Transverse colon (tissue), 4 donors: ENCODE data around the gene IL13. TPM values are rescaled to one million over a fixed set of nuclear protein-coding genes. Genes with fewer than 3 reads are reported as not detected.

ENCODE experiments used
- DNase-seq: peaks from one replicate; pipeline ENCODE4 v3.0.0-alpha.2; 2019
- H3K27ac ChIP-seq, 4 donors: fragments of 200-600 bp; sonication (generic); 2 replicates each; pipeline ENCODE4 v1.5.1; 2016 to 2018; ENCODE audit warnings: inconsistent platforms in 4 of 4
- H3K27me3 ChIP-seq: fragments of 200-600 bp; sonication (generic); 2 replicates; pipeline ENCODE4 v1.5.1; 2017; ENCODE audit warnings: inconsistent platforms
- H3K36me3 ChIP-seq, 4 donors: fragments of 200-600 bp; sonication (generic); 2 replicates each; pipeline ENCODE4 v1.5.1; 2017 to 2019; ENCODE audit warnings: inconsistent platforms in 4 of 4
- H3K4me1 ChIP-seq, 4 donors: fragments of 200-600 bp; sonication (generic); 2 replicates each; pipeline ENCODE4 v1.5.1; 2017 to 2020; ENCODE audit warnings: inconsistent platforms in 4 of 4
- H3K4me3 ChIP-seq, 4 donors: fragments of 200-600 bp; sonication (generic); 1 replicate in 1 of 4; 2 replicates in 3 of 4; pipeline versions ENCODE4 v1.5.1 to v1.6.1; 2017 to 2019; ENCODE audit warnings: inconsistent platforms in 4 of 4
- H3K9me3 ChIP-seq, 2 donors: fragments of 200-600 bp; sonication (generic); 2 replicates each; pipeline ENCODE4 v1.5.1; 2017 to 2019; ENCODE audit warnings: inconsistent platforms in 2 of 2
- EP300 ChIP-seq: sonication (generic); formaldehyde crosslinking; IDR thresholded peaks from one replicate; pipeline ENCODE4 v1.6.1; 2017; ENCODE audit warnings: antibody characterized with exemption, low read depth
- POLR2A ChIP-seq: fragments of 450-650 bp; IDR thresholded peaks from one replicate; pipeline ENCODE4 v1.6.1; 2016; ENCODE audit warnings: antibody characterized with exemption, mild to moderate bottlenecking, moderate library complexity
- POLR2AphosphoS5 ChIP-seq, 3 donors: sonication (generic); formaldehyde crosslinking; IDR thresholded peaks; one replicate each; pipeline ENCODE4 v1.6.1; 2016; ENCODE audit warnings: antibody characterized with exemption in 3 of 3
- WGBS, 2 donors: methylation state at CpG; one replicate each; pipeline ENCODE4 v1.1.5; 2018; ENCODE audit warnings: low coverage in 1 of 2; 5-methylcytosine and 5-hydroxymethylcytosine counted together
- in situ Hi-C, 4 donors: fragments of 200-750 bp; cut with MboI; loops; one replicate each; pipeline versions ENCODE4 v1.15.0 to v1.15.1; 2017; ENCODE audit warnings: low sequenced_read_pairs in 3 of 4, low pct_ligation_motif_present in 1 of 4, low pct_unique_long_range_greater_than_20kb in 1 of 4
- intact Hi-C: fragments of 100-400 bp; cut with DNase I; formaldehyde crosslinking; loops from one replicate; pipeline ENCODE4 v1.15.1; 2023; ENCODE audit warnings: low total_unique reads
- total RNA-seq, 4 donors: library from RNA; depleted of rRNA; stranded (reverse); fragments of >200 nt; gene quantifications; one replicate each; pipeline ENCODE4 v1.1.0, GENCODE V29; 2016
- TF ChIP-seq, protein P1 (sequence below), 5 experiments: fragments of 200-600 bp in 3 of 5; fragments of 450-650 bp in 2 of 5; sonication (generic) in 3 of 5; IDR thresholded peaks; 1 replicate in 2 of 5; 2 replicates in 3 of 5; pipeline ENCODE4 v1.5.1; 2016 to 2017; ENCODE audit warnings: antibody characterized with exemption in 5 of 5, inconsistent platforms in 3 of 5, mild to moderate bottlenecking in 2 of 5, moderate library complexity in 1 of 5

The IL13 gene
- total RNA-seq, 4 donors from 2014 or later = not detected

DNA sequence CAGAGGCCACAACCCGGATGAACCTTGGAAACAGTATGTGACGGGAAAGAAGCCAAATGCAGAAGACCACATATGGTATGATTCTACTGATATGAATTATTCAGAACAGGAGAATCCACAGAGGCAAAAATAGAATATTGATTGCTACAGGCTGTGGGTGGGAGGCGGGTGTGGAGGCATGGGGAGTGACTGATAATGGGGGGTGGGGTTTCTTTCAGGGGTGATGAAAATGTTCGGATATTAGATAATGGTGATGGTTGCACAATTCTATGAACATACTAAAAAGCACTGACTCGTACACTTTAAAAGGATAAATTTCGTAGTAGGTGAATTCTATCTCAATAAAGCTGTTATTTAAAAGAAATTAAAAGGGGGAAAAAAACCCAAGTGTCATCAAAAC, 26.5 kb downstream of the IL13 start:
- in situ Hi-C loops (no loop called here), intact Hi-C loops (no loop called here)
- TF ChIP-seq, protein P1, sequence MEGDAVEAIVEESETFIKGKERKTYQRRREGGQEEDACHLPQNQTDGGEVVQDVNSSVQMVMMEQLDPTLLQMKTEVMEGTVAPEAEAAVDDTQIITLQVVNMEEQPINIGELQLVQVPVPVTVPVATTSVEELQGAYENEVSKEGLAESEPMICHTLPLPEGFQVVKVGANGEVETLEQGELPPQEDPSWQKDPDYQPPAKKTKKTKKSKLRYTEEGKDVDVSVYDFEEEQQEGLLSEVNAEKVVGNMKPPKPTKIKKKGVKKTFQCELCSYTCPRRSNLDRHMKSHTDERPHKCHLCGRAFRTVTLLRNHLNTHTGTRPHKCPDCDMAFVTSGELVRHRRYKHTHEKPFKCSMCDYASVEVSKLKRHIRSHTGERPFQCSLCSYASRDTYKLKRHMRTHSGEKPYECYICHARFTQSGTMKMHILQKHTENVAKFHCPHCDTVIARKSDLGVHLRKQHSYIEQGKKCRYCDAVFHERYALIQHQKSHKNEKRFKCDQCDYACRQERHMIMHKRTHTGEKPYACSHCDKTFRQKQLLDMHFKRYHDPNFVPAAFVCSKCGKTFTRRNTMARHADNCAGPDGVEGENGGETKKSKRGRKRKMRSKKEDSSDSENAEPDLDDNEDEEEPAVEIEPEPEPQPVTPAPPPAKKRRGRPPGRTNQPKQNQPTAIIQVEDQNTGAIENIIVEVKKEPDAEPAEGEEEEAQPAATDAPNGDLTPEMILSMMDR (IDR thresholded peaks at IDR 0.05) = no peak
- TF ChIP-seq EP300 (no peak), POLR2AphosphoS5 (IDR thresholded peaks at IDR 0.05) (no peak), POLR2A (no peak)
- DNase-seq = no peak
- no peaks in the 10 kb centered on the region for H3K27me3 ChIP-seq
- H3K4me1 ChIP-seq = no peaks in the 10 kb centered on the region
- WGBS, 2 donors = 85 to 91% methylated on average over 6 of the region's 6 CpGs
- no peak overlapping the region for H3K4me3 ChIP-seq
- no peaks in the 10 kb centered on the region for H3K9me3 ChIP-seq
- H3K27ac ChIP-seq = no peak overlapping the region
- H3K36me3 ChIP-seq = no peaks in the 10 kb centered on the region

DNA sequence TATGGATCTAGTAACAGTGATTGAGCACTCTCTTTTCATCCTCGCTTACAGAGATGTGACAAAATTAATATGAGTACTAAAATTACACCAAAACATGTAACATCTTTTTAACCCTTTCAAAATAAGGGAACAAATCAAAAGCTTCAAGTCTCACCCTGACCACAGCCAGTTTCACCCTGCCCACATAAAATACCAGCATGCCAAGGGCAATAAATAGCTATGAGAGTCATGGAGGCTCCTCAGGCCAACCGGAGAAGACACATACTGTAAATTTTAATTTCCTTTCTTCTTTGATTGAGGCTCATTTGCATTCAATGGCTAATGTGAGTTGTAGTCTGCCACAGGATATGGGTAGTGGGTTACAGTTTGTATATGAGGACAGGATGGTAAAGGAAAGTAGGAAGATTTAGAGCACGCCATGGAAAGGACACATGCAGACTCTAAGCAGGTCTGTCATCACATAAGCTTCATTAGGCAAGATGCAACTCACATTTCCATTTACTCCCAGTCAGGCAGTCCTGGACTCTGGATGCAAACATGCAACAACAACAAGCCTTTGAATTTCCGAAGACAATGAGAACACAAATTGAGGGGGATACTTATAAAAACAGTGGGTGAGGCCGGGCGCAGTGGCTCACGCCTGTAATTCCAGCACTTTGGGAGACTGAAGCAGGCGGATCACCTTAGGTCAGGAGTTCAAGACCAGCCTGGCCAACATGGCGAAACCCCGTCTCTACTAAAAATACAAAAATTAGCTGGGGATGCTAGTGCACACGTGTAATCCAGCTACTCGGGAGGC, 27.1 kb downstream of the IL13 start:
- Histone ChIP-seq H3K9me3 (no peaks in the 10 kb centered on the region), H3K27ac (no peak overlapping the region), H3K27me3 (no peaks in the 10 kb centered on the region), H3K4me1 (no peaks in the 10 kb centered on the region), H3K4me3 (no peak overlapping the region), H3K36me3 (no peaks in the 10 kb centered on the region)
- in situ Hi-C loops (no loop called here), intact Hi-C loops (no loop called here)
- DNase-seq = no peak
- TF ChIP-seq, protein P1 (IDR thresholded peaks at IDR 0.05) = no peak
- TF ChIP-seq EP300 = no peak
- TF ChIP-seq POLR2AphosphoS5 (IDR thresholded peaks at IDR 0.05) = no peak
- TF ChIP-seq POLR2A = no peak
- WGBS, 2 donors = 74 to 90% methylated on average over 5 to 12 of the region's 12 CpGs

DNA sequence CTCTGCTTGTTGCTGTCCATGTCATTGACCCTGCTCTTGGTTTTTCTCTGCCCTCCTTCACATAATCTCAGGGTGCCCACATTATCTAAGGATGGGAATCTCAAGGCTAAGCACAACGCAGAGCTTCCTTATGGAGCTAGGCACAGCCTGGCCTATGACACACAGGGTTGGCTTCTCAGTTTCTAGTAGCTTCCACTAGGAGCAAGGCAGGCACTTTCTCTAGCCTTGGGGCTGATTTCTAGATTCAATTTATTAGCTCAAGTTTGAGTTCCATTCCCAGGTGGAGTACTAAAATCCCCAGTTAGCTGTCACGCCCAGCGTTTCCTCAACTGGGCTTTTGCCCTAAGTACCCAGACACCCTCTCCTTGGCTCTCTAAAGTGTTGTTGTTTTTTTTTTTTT, 28.2 kb downstream of the IL13 start:
- no peak overlapping the region for H3K27ac ChIP-seq
- no peak overlapping the region for H3K4me3 ChIP-seq
- H3K9me3 ChIP-seq = no peaks in the 10 kb centered on the region
- no peaks in the 10 kb centered on the region for H3K27me3 ChIP-seq
- in situ Hi-C loops (no loop called here), intact Hi-C loops (no loop called here)
- 90 to 100% methylated on average over 3 of the region's 3 CpGs for WGBS, 2 donors
- no peaks in the 10 kb centered on the region for H3K36me3 ChIP-seq
- no peak for DNase-seq
- H3K4me1 ChIP-seq = no peaks in the 10 kb centered on the region
- no peak for TF ChIP-seq EP300
- TF ChIP-seq POLR2A = no peak
- TF ChIP-seq POLR2AphosphoS5 (IDR thresholded peaks at IDR 0.05) = no peak
- TF ChIP-seq, protein P1 (IDR thresholded peaks at IDR 0.05) = no peak

DNA sequence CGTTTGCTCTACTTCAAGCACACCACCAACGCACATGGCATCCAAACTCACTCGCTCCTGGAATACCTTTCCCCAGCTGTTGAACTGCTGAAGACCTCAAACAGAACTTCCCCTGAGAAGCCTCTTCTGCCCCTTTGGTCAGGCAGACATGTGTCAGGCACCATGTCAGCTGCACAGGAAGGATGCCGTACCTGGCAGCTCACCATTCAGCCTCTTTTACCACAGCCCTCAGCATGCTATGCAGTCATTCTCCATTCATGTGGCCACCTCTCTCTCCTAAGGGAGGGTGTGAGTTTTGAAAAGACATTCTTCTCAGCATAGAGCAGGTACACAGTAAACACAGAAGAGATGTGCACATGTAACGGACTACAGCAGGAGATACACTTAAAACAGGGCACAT, 30.0 kb downstream of the IL13 start:
- no peak for TF ChIP-seq EP300
- TF ChIP-seq, protein P1 (IDR thresholded peaks at IDR 0.05) = no peak
- no peak for TF ChIP-seq POLR2A
- no peak for TF ChIP-seq POLR2AphosphoS5 (IDR thresholded peaks at IDR 0.05)
- no peaks in the 10 kb centered on the region for H3K27me3 ChIP-seq
- H3K4me3 ChIP-seq = no peak overlapping the region
- in situ Hi-C loops (no loop called here), intact Hi-C loops (no loop called here)
- H3K36me3 ChIP-seq = no peaks in the 10 kb centered on the region
- no peaks in the 10 kb centered on the region for H3K9me3 ChIP-seq
- no peak overlapping the region for H3K27ac ChIP-seq
- WGBS, 2 donors = 89 to 100% methylated on average over 1 to 5 of the region's 5 CpGs
- H3K4me1 ChIP-seq = no peaks in the 10 kb centered on the region
- no peak for DNase-seq
